IMR-90 (cell line): ENCODE measurements around the gene ELOA. TPM values are rescaled to one million over a fixed set of nuclear protein-coding genes. Genes with fewer than 3 reads are reported as not detected.
"Not testable (repeated sequence)": the region's sequence is repeated elsewhere in the genome, so short reads cannot be mapped to it uniquely, and the experiment has no call there.

ENCODE experiments used
- ATAC-seq: fragments of 200-7000 bp; cut with Tn5 transposase; 2 replicates; pipeline ENCODE4 v1.9.1; 2020; ENCODE audit warnings: low read depth, mild to moderate bottlenecking, moderate library complexity
- BruUV-seq: library from RNA; stranded (reverse); fragments of 400-500 nt; replicated peaks from 2 replicates; lab custom pipeline; 2021; lab: Mats Ljungman, UMichigan
- CTCF ChIA-PET: fragments of 300-600 bp; formaldehyde crosslinking; extraction: SDS; loops from one replicate; lab custom pipeline; 2021; ENCODE audit warnings: antibody characterized with exemption; lab: Yijun Ruan, JAX
- POLR2A ChIA-PET: fragments of 300-600 bp; sonication (Branson Sonifier 250); formaldehyde crosslinking; loops from one replicate; lab custom pipeline; 2022; ENCODE audit warnings: antibody characterized with exemption; ENCODE audit not compliant: unreplicated experiment; lab: Charles Lee
- DNase-seq: peaks from one replicate; pipeline ENCODE4 v3.0.0; 2013
- H2AFZ ChIP-seq: replicated peaks from 2 replicates; pipeline ENCODE3; 2013; ENCODE audit warnings: low read length, mild to moderate bottlenecking; ENCODE audit not compliant: poor library complexity
- H2AK5ac ChIP-seq: 2 replicates; pipeline ENCODE4 v1.6.1; 2013; ENCODE audit warnings: low read depth, low read length, inconsistent platforms
- H2AK9ac ChIP-seq: replicated peaks from 2 replicates; pipeline ENCODE3; 2013; ENCODE audit warnings: mild to moderate bottlenecking, low read depth, low read length, moderate library complexity; ENCODE audit not compliant: poor library complexity
- H2BK120ac ChIP-seq: 2 replicates; pipeline ENCODE4 v1.6.1; 2013; ENCODE audit warnings: low read depth, low read length, inconsistent platforms
- H2BK15ac ChIP-seq: 3 replicates; pipeline ENCODE4 v1.6.1; 2013; ENCODE audit warnings: low read depth, low read length, inconsistent platforms
- H2BK20ac ChIP-seq: 2 replicates; pipeline ENCODE4 v1.6.1; 2013; ENCODE audit warnings: low read depth, mild to moderate bottlenecking, inconsistent platforms, low read length, moderate library complexity
- H2BK5ac ChIP-seq: 2 replicates; pipeline ENCODE4 v1.6.1; 2013; ENCODE audit warnings: mild to moderate bottlenecking, low read depth, low read length, inconsistent platforms; ENCODE audit not compliant: poor library complexity, severe bottlenecking
- H3K14ac ChIP-seq: replicated peaks from 2 replicates; pipeline ENCODE4 v1.6.1; 2013; ENCODE audit warnings: low read depth, low read length, inconsistent platforms
- H3K18ac ChIP-seq: 2 replicates; pipeline ENCODE4 v1.6.1; 2013; ENCODE audit warnings: low read depth, low read length, control low read depth
- H3K23ac ChIP-seq: 2 replicates; pipeline ENCODE4 v1.6.1; 2013; ENCODE audit warnings: low read depth, low read length, inconsistent platforms
- H3K27ac ChIP-seq: 2 replicates; pipeline ENCODE4 v1.5.1; 2013; ENCODE audit warnings: mild to moderate bottlenecking, control low read depth, low read length; ENCODE audit not compliant: insufficient read depth
- H3K27me3 ChIP-seq: 2 replicates; pipeline ENCODE4 v1.6.1; 2013; ENCODE audit warnings: low read length; ENCODE audit not compliant: control insufficient read depth, insufficient read depth
- H3K36me3 ChIP-seq: 2 replicates; pipeline ENCODE4 v1.6.1; 2013; ENCODE audit warnings: low read length, mixed read lengths; ENCODE audit not compliant: control insufficient read depth, insufficient read depth
- H3K4ac ChIP-seq: 2 replicates; pipeline ENCODE4 v1.6.1; 2013; ENCODE audit warnings: low read depth, low read length, inconsistent platforms
- H3K4me1 ChIP-seq: 2 replicates; pipeline ENCODE4 v1.6.1; 2013; ENCODE audit warnings: low read length, mixed read lengths; ENCODE audit not compliant: control insufficient read depth, insufficient read depth
- H3K4me2 ChIP-seq: 2 replicates; pipeline ENCODE4 v1.6.1; 2013; ENCODE audit warnings: low read depth, mild to moderate bottlenecking, control low read depth, low read length, moderate library complexity
- H3K4me3 ChIP-seq: 2 replicates; pipeline ENCODE4 v1.5.1; 2013; ENCODE audit warnings: low read depth, mild to moderate bottlenecking, control low read depth, low read length, moderate library complexity; ENCODE audit not compliant: insufficient read depth
- H3K56ac ChIP-seq: 2 replicates; pipeline ENCODE4 v1.6.1; 2013; ENCODE audit warnings: low read length, inconsistent platforms; ENCODE audit not compliant: insufficient read depth; ENCODE audit errors: extremely low read depth
- H3K79me1 ChIP-seq, 2 experiments: 2 replicates each; pipeline ENCODE4 v1.6.1; 2013; ENCODE audit warnings: low read length in 2 of 2, inconsistent platforms in 1 of 2, low read depth in 1 of 2
- H3K9ac ChIP-seq: 2 replicates; pipeline ENCODE4 v1.6.1; 2013; ENCODE audit warnings: low read depth, low read length, control low read depth
- H3K9me1 ChIP-seq: 2 replicates; pipeline ENCODE4 v1.6.1; 2013; ENCODE audit warnings: low read length, inconsistent platforms; ENCODE audit not compliant: insufficient read depth
- H3K9me3 ChIP-seq: 2 replicates; pipeline ENCODE4 v1.6.1; 2013; ENCODE audit warnings: low read length; ENCODE audit not compliant: control insufficient read depth, insufficient read depth
- H4K20me1 ChIP-seq: 2 replicates; pipeline ENCODE4 v1.6.1; 2013; ENCODE audit warnings: low read length, inconsistent platforms; ENCODE audit not compliant: insufficient read depth
- H4K5ac ChIP-seq: 2 replicates; pipeline ENCODE4 v1.6.1; 2013; ENCODE audit warnings: mild to moderate bottlenecking, low read depth, low read length, control low read depth
- H4K8ac ChIP-seq, 2 experiments: 2 replicates each; pipeline ENCODE4 v1.6.1; 2013; ENCODE audit warnings: low read depth in 2 of 2, low read length in 2 of 2, control low read depth in 1 of 2, inconsistent platforms in 1 of 2
- H4K91ac ChIP-seq: 2 replicates; pipeline ENCODE4 v1.6.1; 2013; ENCODE audit warnings: low read depth, low read length, inconsistent platforms; ENCODE audit not compliant: insufficient read depth
- BHLHE40 ChIP-seq: fragments of 150-350 bp; IDR thresholded peaks from 2 replicates; pipeline ENCODE4 v1.6.1; 2016; ENCODE audit warnings: mild to moderate bottlenecking, low read depth, low read length
- RFX5 ChIP-seq: IDR thresholded peaks from 2 replicates; pipeline ENCODE4 v1.8.0; 2012; ENCODE audit warnings: low read depth, mild to moderate bottlenecking, low read length, moderate library complexity
- WGBS, 2 experiments: methylation state at CpG; one replicate each; pipeline versions ENCODE4 v1.1.5 to v1.1.7; 2013; ENCODE audit warnings: missing lambda C conversion rate in 2 of 2; ENCODE audit not compliant: insufficient read length in 1 of 2; ENCODE audit errors: extremely low coverage in 2 of 2; 5-methylcytosine and 5-hydroxymethylcytosine counted together
- dilution Hi-C: fragments of 300-500 bp; cut with HindIII; formaldehyde crosslinking; loops from one replicate; pipeline ENCODE4 v1.14.3; 2018; ENCODE audit warnings: low sequenced_read_pairs; ENCODE audit not compliant: unreplicated experiment
- in situ Hi-C: fragments of 300-500 bp; cut with MboI; formaldehyde crosslinking; loops from 3 replicates; pipeline ENCODE4 v1.14.3; 2019; ENCODE audit warnings: low sequenced_read_pairs, inconsistent platforms, mixed read lengths
- intact Hi-C: fragments of 100-400 bp; cut with micrococcal nuclease; formaldehyde crosslinking; loops from 2 replicates; pipeline ENCODE4 v1.10.0; 2022
- polyA plus RNA-seq, 3 experiments: library from polyadenylated mRNA; depleted of rRNA; stranded (reverse); fragments of >200 nt; gene quantifications; 2 replicates each; pipeline ENCODE4 v1.2.3, GENCODE V29; 2012; ENCODE audit warnings: low replicate concordance in 1 of 3
- total RNA-seq: library from RNA; depleted of rRNA; stranded (reverse); fragments of >200 nt; gene quantifications from 2 replicates; pipeline ENCODE4 v1.2.3, GENCODE V29; 2012

Gene ELOA
- total and polyA plus RNA-seq, 2 of the 4 experiments (the other 2 are of a cell fraction): 22.9 to 40.7 TPM

DNA sequence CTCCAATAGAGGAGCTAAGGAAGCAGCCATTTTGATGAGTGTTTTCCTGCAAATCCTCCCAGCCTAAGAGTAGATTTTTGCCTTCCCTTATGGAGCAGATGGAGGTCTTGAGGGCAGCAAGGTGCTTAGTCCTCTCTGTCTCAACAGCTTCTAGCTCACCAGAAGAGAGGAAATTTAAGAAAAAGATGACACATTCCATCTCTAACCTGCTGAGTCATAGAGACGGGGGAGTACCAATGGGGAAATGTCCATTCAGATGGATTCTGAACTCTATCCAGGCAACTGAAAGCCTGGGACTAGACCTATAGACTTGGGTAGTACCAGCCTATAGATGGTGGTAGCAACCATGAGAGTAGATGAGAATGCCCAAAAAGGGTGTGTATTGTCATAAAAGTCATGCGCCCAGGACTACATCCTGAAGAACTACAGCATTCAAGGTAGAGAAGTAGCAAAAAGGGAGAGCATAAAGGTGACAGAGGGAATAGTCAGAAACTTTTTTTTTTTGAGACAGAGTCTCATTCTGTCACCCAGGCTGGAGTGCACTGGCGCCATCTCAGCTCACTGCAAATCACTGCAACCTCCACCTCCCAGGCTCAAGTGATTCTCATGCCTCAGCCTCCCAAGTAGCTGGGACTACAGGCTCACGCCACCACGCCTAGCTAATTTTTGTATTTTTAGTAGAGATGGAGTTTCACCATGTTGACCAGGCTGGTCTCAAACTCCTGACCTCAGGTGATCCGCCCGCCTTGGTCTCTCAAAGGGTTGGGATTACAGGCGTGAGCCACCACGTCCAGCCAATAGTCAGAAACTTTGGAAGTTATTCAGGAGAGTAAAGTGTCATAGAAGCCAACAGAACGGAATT, 10.7 kb upstream of the ELOA start (continued):
- TF ChIP-seq BHLHE40 (no peak), RFX5 (no peak)

DNA sequence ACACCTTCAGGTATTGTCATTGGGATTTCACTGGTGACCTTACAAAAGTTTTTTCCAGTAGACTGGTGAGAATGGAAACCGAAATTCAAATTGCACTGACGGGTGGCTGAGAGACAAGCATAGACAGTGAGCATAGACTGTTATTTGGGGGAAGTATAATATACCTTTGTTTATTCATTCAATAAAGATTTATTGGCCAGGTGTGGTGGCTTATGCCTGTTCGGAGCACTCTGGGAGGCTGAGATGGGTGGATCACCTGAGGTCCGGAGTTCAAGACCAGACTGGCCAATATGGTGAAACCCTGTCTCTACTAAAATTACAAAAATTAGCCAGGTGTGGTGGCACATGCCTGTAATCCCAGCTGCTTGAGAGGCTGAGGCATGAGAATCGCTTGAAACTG, 10.0 kb upstream of the ELOA start:
- H2AFZ ChIP-seq, H3K4me3 ChIP-seq, H3K14ac ChIP-seq, H3K4ac ChIP-seq, H3K9me3 ChIP-seq, H2AK5ac ChIP-seq, H4K5ac ChIP-seq, H3K27ac ChIP-seq, CTCF ChIA-PET, H4K91ac ChIP-seq, POLR2A ChIA-PET, H3K23ac ChIP-seq, DNase-seq, H3K27me3 ChIP-seq, H4K8ac ChIP-seq, intact Hi-C loops, H3K4me1 ChIP-seq, H3K4me2 ChIP-seq, H2BK20ac ChIP-seq, H3K9ac ChIP-seq, H3K18ac ChIP-seq, BruUV-seq, H2BK5ac ChIP-seq, dilution Hi-C loops, H2BK120ac ChIP-seq, H3K36me3 ChIP-seq, H2AK9ac ChIP-seq, H2BK15ac ChIP-seq, ATAC-seq, in situ Hi-C loops, H3K56ac ChIP-seq: not testable (repeated sequence)
- WGBS, 2 experiments: no CpG with 5 or more reads among the region's 5 CpGs
- peaks cover 27% of the 10 kb centered on the region for H3K9me1 ChIP-seq
- H3K79me1 ChIP-seq: peaks cover 7 to 66% of the 10 kb centered on the region in 2 experiments
- peaks cover 13% of the 10 kb centered on the region for H4K20me1 ChIP-seq
